Neural cell (in vitro differentiated cells): Measurements from ENCODE around the gene CEP192. TPM values are rescaled to one million over a fixed set of nuclear protein-coding genes. Genes with fewer than 3 reads are reported as not detected.

Source experiments
- H2AFZ ChIP-seq: fragments of 200-600, 300-800 bp; sonication (generic), shearing (Covaris generic); 2 replicates; pipeline ENCODE4 v1.6.0; 2014; ENCODE audit warnings: low read depth, mild to moderate bottlenecking, antibody characterized with exemption, low read length, moderate library complexity
- H3F3A ChIP-seq: fragments of 200-600 bp; shearing (Covaris generic); 2 replicates; pipeline ENCODE4 v1.6.1; 2016; ENCODE audit warnings: mild to moderate bottlenecking, moderate library complexity, mixed read lengths, antibody characterized with exemption, low read length; ENCODE audit not compliant: insufficient read depth, poor library complexity, severe bottlenecking
- H3K27ac ChIP-seq: fragments of 200-600, 300-800 bp; sonication (generic), shearing (Covaris generic); 2 replicates; pipeline ENCODE4 v1.5.1; 2014; ENCODE audit warnings: mild to moderate bottlenecking, low read length, moderate library complexity
- H3K27me3 ChIP-seq: fragments of 300-800, 200-600 bp; sonication (generic), shearing (Covaris generic); 2 replicates; pipeline ENCODE4 v1.6.0; 2014; ENCODE audit warnings: mild to moderate bottlenecking, low read depth, low read length, moderate library complexity; ENCODE audit not compliant: insufficient read depth
- H3K36me3 ChIP-seq: fragments of 300-800, 200-600 bp; sonication (generic), shearing (Covaris generic); 2 replicates; pipeline ENCODE4 v1.5.1; 2014; ENCODE audit warnings: mild to moderate bottlenecking, antibody characterized with exemption, low read length, moderate library complexity; ENCODE audit not compliant: insufficient read depth
- H3K4me2 ChIP-seq: fragments of 300-800, 200-600 bp; sonication (generic), shearing (Covaris generic); 2 replicates; pipeline ENCODE4 v1.6.0; 2014; ENCODE audit warnings: mild to moderate bottlenecking, low read length
- H3K4me3 ChIP-seq: fragments of 300-800, 200-600 bp; sonication (generic), shearing (Covaris generic); 2 replicates; pipeline ENCODE4 v1.5.1; 2014; ENCODE audit warnings: mild to moderate bottlenecking, low read length, moderate library complexity
- H3K79me2 ChIP-seq: fragments of 200-600 bp; shearing (Covaris generic); replicated peaks from 2 replicates; pipeline ENCODE4 v1.6.0; 2014; ENCODE audit warnings: mild to moderate bottlenecking, low read length, moderate library complexity; ENCODE audit not compliant: insufficient read depth
- H3K9ac ChIP-seq: fragments of 300-800, 200-600 bp; sonication (generic), shearing (Covaris generic); 2 replicates; pipeline ENCODE4 v1.6.1; 2016; ENCODE audit warnings: mild to moderate bottlenecking, low read length, mixed read lengths
- H3K9me2 ChIP-seq: fragments of 200-600 bp; shearing (Covaris generic); 2 replicates; pipeline ENCODE4 v1.6.1; 2016; ENCODE audit warnings: mild to moderate bottlenecking, low read length, mixed read lengths; ENCODE audit not compliant: insufficient read depth
- H3K9me3 ChIP-seq: fragments of 200-600, 300-800 bp; sonication (generic), shearing (Covaris generic); 2 replicates; pipeline ENCODE4 v1.6.1; 2016; ENCODE audit warnings: mild to moderate bottlenecking, mixed run types, low read length, moderate library complexity, mixed read lengths
- H4K20me1 ChIP-seq: fragments of 200-600 bp; shearing (Covaris generic); 2 replicates; pipeline ENCODE4 v1.6.1; 2016; ENCODE audit warnings: mild to moderate bottlenecking, mixed run types; ENCODE audit not compliant: insufficient read depth
- CTCF ChIP-seq: fragments of 450-650 bp; IDR thresholded peaks from 2 replicates; pipeline ENCODE4 v1.5.1; 2014; ENCODE audit warnings: antibody characterized with exemption, mild to moderate bottlenecking, moderate library complexity; ENCODE audit not compliant: poor library complexity, severe bottlenecking
- EP300 ChIP-seq: fragments of 450-650 bp; conservative IDR thresholded peaks from 2 replicates; pipeline ENCODE4 v1.6.1; 2014; ENCODE audit warnings: antibody characterized with exemption, mild to moderate bottlenecking, moderate library complexity; ENCODE audit not compliant: poor library complexity, severe bottlenecking
- EZH2 ChIP-seq: fragments of 200-600, 300-800 bp; shearing (Covaris generic), sonication (generic); IDR thresholded peaks from 2 replicates; pipeline ENCODE4 v1.6.1; 2014; ENCODE audit warnings: antibody characterized with exemption, low read length, borderline replicate concordance, mild to moderate bottlenecking; ENCODE audit not compliant: insufficient read depth, poor library complexity, severe bottlenecking
- MXI1 ChIP-seq: fragments of 450-650 bp; conservative IDR thresholded peaks from 2 replicates; pipeline ENCODE4 v1.6.1; 2014; ENCODE audit warnings: antibody characterized with exemption, mild to moderate bottlenecking; ENCODE audit not compliant: poor library complexity, severe bottlenecking
- POLR2AphosphoS5 ChIP-seq: IDR thresholded peaks from 2 replicates; pipeline ENCODE4 v1.6.1; 2012
- RAD21 ChIP-seq: fragments of 450-650 bp; conservative IDR thresholded peaks from 2 replicates; pipeline ENCODE4 v1.6.1; 2014; ENCODE audit warnings: antibody characterized with exemption, mild to moderate bottlenecking, moderate library complexity
- REST ChIP-seq: IDR thresholded peaks from 2 replicates; pipeline ENCODE4 v1.6.1; 2012; ENCODE audit warnings: borderline replicate concordance
- SMC3 ChIP-seq: fragments of 450-650 bp; conservative IDR thresholded peaks from 2 replicates; pipeline ENCODE4 v1.6.1; 2014; ENCODE audit warnings: antibody characterized with exemption, mild to moderate bottlenecking, moderate library complexity; ENCODE audit not compliant: poor library complexity
- TAF1 ChIP-seq: IDR thresholded peaks from 2 replicates; pipeline ENCODE4 v1.6.1; 2012; ENCODE audit warnings: low read depth
- polyA plus RNA-seq: library from polyadenylated mRNA; depleted of rRNA; stranded (reverse); fragments of >200 nt; gene quantifications from 2 replicates; pipeline ENCODE4 v1.2.3, GENCODE V29; 2014

CEP192 gene
- polyA plus RNA-seq, 1 donor from 2014 or later = 28.1 TPM

- Histone ChIP-seq H3K9me3 (no peaks in the 10 kb centered on the region), H3K27me3 (no peaks in the 10 kb centered on the region), H3K9ac (no peak overlapping the region), H3K79me2 (no peaks in the 10 kb centered on the region), H3K27ac (no peak overlapping the region), H4K20me1 (no peaks in the 10 kb centered on the region), H3F3A (no peaks in the 10 kb centered on the region), H3K9me2 (no peaks in the 10 kb centered on the region), H2AFZ (no peak overlapping the region), H3K4me2 (no peak overlapping the region), H3K36me3 (no peaks in the 10 kb centered on the region), H3K4me3 (no peak overlapping the region)
- TF ChIP-seq MXI1 (no peak), TAF1 (no peak), EZH2 (no peak), RAD21 (no peak), REST (no peak)
Measured at GRCh38 chr18:13164406-13164805, 173.2 kb downstream of the CEP192 start.

GRCh38 chr18:13165636-13166423 lies 174.7 kb downstream of the CEP192 start:
- Histone ChIP-seq H3K9ac (no peak overlapping the region), H3K27me3 (no peaks in the 10 kb centered on the region), H3K9me3 (no peaks in the 10 kb centered on the region), H3K79me2 (no peaks in the 10 kb centered on the region), H3K27ac (no peak overlapping the region), H4K20me1 (no peaks in the 10 kb centered on the region), H3K36me3 (no peaks in the 10 kb centered on the region), H2AFZ (no peak overlapping the region), H3F3A (no peaks in the 10 kb centered on the region), H3K9me2 (no peaks in the 10 kb centered on the region), H3K4me2 (no peak overlapping the region), H3K4me3 (no peak overlapping the region)
- no peak for TF ChIP-seq POLR2AphosphoS5
- no peak for TF ChIP-seq TAF1

- H3K79me2 ChIP-seq = no peaks in the 10 kb centered on the region
- H2AFZ ChIP-seq = no peak overlapping the region
- H3K36me3 ChIP-seq = no peaks in the 10 kb centered on the region
- no peaks in the 10 kb centered on the region for H3F3A ChIP-seq
- H3K9me3 ChIP-seq = no peaks in the 10 kb centered on the region
- no peak overlapping the region for H3K27ac ChIP-seq
- no peak overlapping the region for H3K9ac ChIP-seq
- H4K20me1 ChIP-seq = no peaks in the 10 kb centered on the region
- H3K9me2 ChIP-seq = no peaks in the 10 kb centered on the region
- no peak overlapping the region for H3K4me3 ChIP-seq
- TF ChIP-seq EZH2 (no peak), RAD21 (no peak), CTCF (no peak), SMC3 (no peak), POLR2AphosphoS5 (no peak), TAF1 (no peak), EP300 (no peak), MXI1 (no peak), REST (no peak)
- no peak overlapping the region for H3K4me2 ChIP-seq
- H3K27me3 ChIP-seq = no peaks in the 10 kb centered on the region
Measured at GRCh38 chr18:13173578-13174145, 182.5 kb downstream of the CEP192 start.
